Liver (tissue), 9 donors: ENCODE measurements around the gene NUP93. TPM values are rescaled to one million over a fixed set of nuclear protein-coding genes. Genes with fewer than 3 reads are reported as not detected.
A peak's percentile ranks its signal among the peaks of the same experiment; 100 is the strongest.

Experiments
- DNase-seq: peaks from one replicate; pipeline ENCODE4 v3.0.0-alpha.2; 2017; ENCODE audit warnings: low spot score
- H3K27ac ChIP-seq, 2 donors: one replicate each; pipeline ENCODE4 v1.7.0; 2013; ENCODE audit warnings: inconsistent platforms in 2 of 2, low read length in 2 of 2, control low read depth in 1 of 2, low read depth in 1 of 2, mild to moderate bottlenecking in 1 of 2
- H3K27me3 ChIP-seq, 4 donors: one replicate each; pipeline versions ENCODE4 v1.6.1 to v1.7.0; 2013; ENCODE audit warnings: low read length in 3 of 4, inconsistent platforms in 1 of 4, mild to moderate bottlenecking in 1 of 4, moderate library complexity in 1 of 4; ENCODE audit not compliant: control insufficient read depth in 4 of 4, insufficient read depth in 4 of 4
- H3K36me3 ChIP-seq, 4 donors: one replicate each; pipeline versions ENCODE4 v1.6.1 to v1.7.0; 2013; ENCODE audit warnings: low read length in 3 of 4, mild to moderate bottlenecking in 3 of 4, low read depth in 1 of 4, moderate library complexity in 1 of 4; ENCODE audit not compliant: control insufficient read depth in 4 of 4, insufficient read depth in 3 of 4
- H3K4me1 ChIP-seq, 4 donors: one replicate each; pipeline versions ENCODE4 v1.6.1 to v1.7.0; 2013; ENCODE audit warnings: low read length in 3 of 4, mild to moderate bottlenecking in 3 of 4, moderate library complexity in 1 of 4; ENCODE audit not compliant: control insufficient read depth in 4 of 4, insufficient read depth in 4 of 4
- H3K4me3 ChIP-seq, 3 donors: one replicate each; pipeline versions ENCODE4 v1.6.1 to v1.7.0; 2013; ENCODE audit warnings: low read length in 3 of 3, control low read depth in 1 of 3, low read depth in 1 of 3, mild to moderate bottlenecking in 1 of 3
- H3K9ac ChIP-seq, 2 donors: one replicate each; pipeline ENCODE4 v1.7.0; 2013; ENCODE audit warnings: low read length in 2 of 2, mild to moderate bottlenecking in 2 of 2, moderate library complexity in 2 of 2, control low read depth in 1 of 2, low read depth in 1 of 2
- H3K9me3 ChIP-seq, 4 donors: one replicate each; pipeline versions ENCODE4 v1.6.1 to v1.7.0; 2013; ENCODE audit warnings: low read length in 3 of 4; ENCODE audit not compliant: control insufficient read depth in 4 of 4
- EGR1 ChIP-seq, 2 donors: IDR thresholded peaks; 2 replicates each; pipeline ENCODE4 v1.6.1; 2016 to 2018; ENCODE audit warnings: antibody characterized with exemption in 2 of 2, low read depth in 2 of 2
- FOXA1 ChIP-seq: IDR thresholded peaks from 2 replicates; pipeline ENCODE4 v1.6.1; 2016; ENCODE audit warnings: antibody characterized with exemption
- FOXA2 ChIP-seq: IDR thresholded peaks from 2 replicates; pipeline ENCODE4 v1.6.1; 2016; ENCODE audit warnings: antibody characterized with exemption
- JUND ChIP-seq, 2 donors: IDR thresholded peaks; 2 replicates each; pipeline ENCODE4 v1.6.1; 2016; ENCODE audit warnings: antibody characterized with exemption in 2 of 2
- RAD21 ChIP-seq, 2 donors: IDR thresholded peaks; 2 replicates each; pipeline ENCODE4 v1.6.1; 2016; ENCODE audit warnings: antibody characterized with exemption in 2 of 2, mild to moderate bottlenecking in 2 of 2
- SP1 ChIP-seq: IDR thresholded peaks from 2 replicates; pipeline ENCODE4 v1.6.1; 2018; ENCODE audit warnings: antibody characterized with exemption, mild to moderate bottlenecking
- TAF1 ChIP-seq: conservative IDR thresholded peaks from 2 replicates; pipeline ENCODE4 v1.6.1; 2016; ENCODE audit warnings: antibody characterized with exemption, mild to moderate bottlenecking
- YY1 ChIP-seq: IDR thresholded peaks from 2 replicates; pipeline ENCODE4 v1.6.1; 2016; ENCODE audit warnings: antibody characterized with exemption, mild to moderate bottlenecking
- WGBS: extraction: QIAGEN DNeasy Blood & Tissue Kit; methylation state at CpG from one replicate; pipeline ENCODE4 v1.1.7; 2013; 5-methylcytosine and 5-hydroxymethylcytosine counted together
- polyA plus RNA-seq, 2 donors: library from polyadenylated mRNA; stranded (reverse) in 1 of 2; unstranded in 1 of 2; fragments of 200-250 nt in 1 of 2; fragments of >200 nt in 1 of 2; fragmentation: Nextera tagmentation in 1 of 2; extraction: Ambion mirVana in 1 of 2; gene quantifications; one replicate each; pipeline versions ENCODE4 v1.2.1 to v1.2.3, GENCODE V29; 2013 to 2015
- total RNA-seq, 2 donors: library from RNA; depleted of rRNA; stranded (reverse); fragments of >200 nt; gene quantifications; one replicate each; pipeline ENCODE4 v1.2.3, GENCODE V29; 2014
- TF ChIP-seq, protein P1 (sequence below): IDR thresholded peaks from 2 replicates; pipeline ENCODE4 v1.6.1; 2016; ENCODE audit warnings: antibody characterized with exemption
- TF ChIP-seq, protein P2 (sequence below): IDR thresholded peaks from 2 replicates; pipeline ENCODE4 v1.6.1; 2016; ENCODE audit warnings: antibody characterized with exemption
- TF ChIP-seq, protein P3 (sequence below): IDR thresholded peaks from 2 replicates; pipeline ENCODE4 v1.6.1; 2016; ENCODE audit warnings: antibody characterized with exemption, mild to moderate bottlenecking
- TF ChIP-seq, protein P4 (sequence below): fragments of 150-350 bp; IDR thresholded peaks from 2 replicates; pipeline ENCODE4 v1.5.1; 2017; ENCODE audit warnings: improper control_type of control experiment, low read depth, low read length; ENCODE audit not compliant: missing input control
- donor health status: healthy.
- donor health status: healthy.
- donor health status: healthy.
- donor health status: healthy.
- donor health status: healthy.

NUP93 gene
- total and polyA plus RNA-seq, 4 donors, result 8.2 to 31.8 (median 9.8) TPM

DNA sequence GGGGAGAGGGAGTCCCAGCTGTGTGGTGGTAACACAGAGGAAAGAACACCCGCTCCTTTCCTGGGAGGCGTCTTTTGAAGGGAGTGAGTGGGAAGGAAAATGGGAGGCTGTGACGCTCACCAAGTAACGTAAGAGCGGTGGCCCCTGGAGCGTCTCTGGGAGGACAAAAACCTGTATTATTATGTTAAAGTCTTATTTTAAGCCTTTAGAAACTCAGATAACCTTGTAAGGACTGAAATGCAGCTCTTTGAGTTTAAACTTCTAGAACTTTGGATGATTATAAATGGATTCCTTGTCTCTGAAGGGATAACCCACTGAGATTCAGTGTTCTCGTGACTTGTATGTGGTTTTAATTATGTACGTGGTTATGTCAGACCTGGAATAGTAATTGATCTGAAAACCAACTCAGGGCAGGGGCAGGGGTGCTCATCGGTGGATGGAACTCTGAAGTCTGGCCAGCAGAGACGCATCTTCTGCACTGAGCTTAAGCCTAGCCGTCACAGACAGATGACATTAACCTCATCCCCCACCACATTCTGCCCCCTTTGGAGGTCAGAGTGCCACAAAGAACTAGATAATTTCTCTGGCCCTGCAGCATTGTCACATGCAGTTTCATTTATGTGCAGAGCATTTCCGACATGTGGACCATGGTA, 93.3 kb downstream of the NUP93 start:
- DNase-seq, result no peak
- TF ChIP-seq SP1 (no peak), EGR1 (IDR thresholded peaks at IDR 0.05; ENCODE audit: low read depth in 2 of 2) (no peak), JUND (IDR thresholded peaks at IDR 0.05) (no peak), FOXA1 (no peak), YY1 (no peak), TAF1 (no peak)
- TF ChIP-seq, protein P1, sequence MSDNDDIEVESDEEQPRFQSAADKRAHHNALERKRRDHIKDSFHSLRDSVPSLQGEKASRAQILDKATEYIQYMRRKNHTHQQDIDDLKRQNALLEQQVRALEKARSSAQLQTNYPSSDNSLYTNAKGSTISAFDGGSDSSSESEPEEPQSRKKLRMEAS, result no peak
- TF ChIP-seq, protein P2, sequence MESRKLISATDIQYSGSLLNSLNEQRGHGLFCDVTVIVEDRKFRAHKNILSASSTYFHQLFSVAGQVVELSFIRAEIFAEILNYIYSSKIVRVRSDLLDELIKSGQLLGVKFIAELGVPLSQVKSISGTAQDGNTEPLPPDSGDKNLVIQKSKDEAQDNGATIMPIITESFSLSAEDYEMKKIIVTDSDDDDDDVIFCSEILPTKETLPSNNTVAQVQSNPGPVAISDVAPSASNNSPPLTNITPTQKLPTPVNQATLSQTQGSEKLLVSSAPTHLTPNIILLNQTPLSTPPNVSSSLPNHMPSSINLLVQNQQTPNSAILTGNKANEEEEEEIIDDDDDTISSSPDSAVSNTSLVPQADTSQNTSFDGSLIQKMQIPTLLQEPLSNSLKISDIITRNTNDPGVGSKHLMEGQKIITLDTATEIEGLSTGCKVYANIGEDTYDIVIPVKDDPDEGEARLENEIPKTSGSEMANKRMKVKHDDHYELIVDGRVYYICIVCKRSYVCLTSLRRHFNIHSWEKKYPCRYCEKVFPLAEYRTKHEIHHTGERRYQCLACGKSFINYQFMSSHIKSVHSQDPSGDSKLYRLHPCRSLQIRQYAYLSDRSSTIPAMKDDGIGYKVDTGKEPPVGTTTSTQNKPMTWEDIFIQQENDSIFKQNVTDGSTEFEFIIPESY, result no peak
- TF ChIP-seq, protein P3, sequence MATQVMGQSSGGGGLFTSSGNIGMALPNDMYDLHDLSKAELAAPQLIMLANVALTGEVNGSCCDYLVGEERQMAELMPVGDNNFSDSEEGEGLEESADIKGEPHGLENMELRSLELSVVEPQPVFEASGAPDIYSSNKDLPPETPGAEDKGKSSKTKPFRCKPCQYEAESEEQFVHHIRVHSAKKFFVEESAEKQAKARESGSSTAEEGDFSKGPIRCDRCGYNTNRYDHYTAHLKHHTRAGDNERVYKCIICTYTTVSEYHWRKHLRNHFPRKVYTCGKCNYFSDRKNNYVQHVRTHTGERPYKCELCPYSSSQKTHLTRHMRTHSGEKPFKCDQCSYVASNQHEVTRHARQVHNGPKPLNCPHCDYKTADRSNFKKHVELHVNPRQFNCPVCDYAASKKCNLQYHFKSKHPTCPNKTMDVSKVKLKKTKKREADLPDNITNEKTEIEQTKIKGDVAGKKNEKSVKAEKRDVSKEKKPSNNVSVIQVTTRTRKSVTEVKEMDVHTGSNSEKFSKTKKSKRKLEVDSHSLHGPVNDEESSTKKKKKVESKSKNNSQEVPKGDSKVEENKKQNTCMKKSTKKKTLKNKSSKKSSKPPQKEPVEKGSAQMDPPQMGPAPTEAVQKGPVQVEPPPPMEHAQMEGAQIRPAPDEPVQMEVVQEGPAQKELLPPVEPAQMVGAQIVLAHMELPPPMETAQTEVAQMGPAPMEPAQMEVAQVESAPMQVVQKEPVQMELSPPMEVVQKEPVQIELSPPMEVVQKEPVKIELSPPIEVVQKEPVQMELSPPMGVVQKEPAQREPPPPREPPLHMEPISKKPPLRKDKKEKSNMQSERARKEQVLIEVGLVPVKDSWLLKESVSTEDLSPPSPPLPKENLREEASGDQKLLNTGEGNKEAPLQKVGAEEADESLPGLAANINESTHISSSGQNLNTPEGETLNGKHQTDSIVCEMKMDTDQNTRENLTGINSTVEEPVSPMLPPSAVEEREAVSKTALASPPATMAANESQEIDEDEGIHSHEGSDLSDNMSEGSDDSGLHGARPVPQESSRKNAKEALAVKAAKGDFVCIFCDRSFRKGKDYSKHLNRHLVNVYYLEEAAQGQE, result no peak
- TF ChIP-seq, protein P4, sequence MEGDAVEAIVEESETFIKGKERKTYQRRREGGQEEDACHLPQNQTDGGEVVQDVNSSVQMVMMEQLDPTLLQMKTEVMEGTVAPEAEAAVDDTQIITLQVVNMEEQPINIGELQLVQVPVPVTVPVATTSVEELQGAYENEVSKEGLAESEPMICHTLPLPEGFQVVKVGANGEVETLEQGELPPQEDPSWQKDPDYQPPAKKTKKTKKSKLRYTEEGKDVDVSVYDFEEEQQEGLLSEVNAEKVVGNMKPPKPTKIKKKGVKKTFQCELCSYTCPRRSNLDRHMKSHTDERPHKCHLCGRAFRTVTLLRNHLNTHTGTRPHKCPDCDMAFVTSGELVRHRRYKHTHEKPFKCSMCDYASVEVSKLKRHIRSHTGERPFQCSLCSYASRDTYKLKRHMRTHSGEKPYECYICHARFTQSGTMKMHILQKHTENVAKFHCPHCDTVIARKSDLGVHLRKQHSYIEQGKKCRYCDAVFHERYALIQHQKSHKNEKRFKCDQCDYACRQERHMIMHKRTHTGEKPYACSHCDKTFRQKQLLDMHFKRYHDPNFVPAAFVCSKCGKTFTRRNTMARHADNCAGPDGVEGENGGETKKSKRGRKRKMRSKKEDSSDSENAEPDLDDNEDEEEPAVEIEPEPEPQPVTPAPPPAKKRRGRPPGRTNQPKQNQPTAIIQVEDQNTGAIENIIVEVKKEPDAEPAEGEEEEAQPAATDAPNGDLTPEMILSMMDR, result no peak
- H3K4me3 ChIP-seq, result no peak overlapping the region
- 94% methylated on average over 12 of the region's 12 CpGs for WGBS
- H3K4me1 ChIP-seq, result no peaks in the 10 kb centered on the region
- no peak overlapping the region for H3K9ac ChIP-seq
- H3K27ac ChIP-seq, result no peak overlapping the region
- H3K27me3 ChIP-seq, result no peaks in the 10 kb centered on the region
- H3K36me3 ChIP-seq, result peaks cover 2 to 6% (median 3%) of the 10 kb centered on the region in 4 donors
- H3K9me3 ChIP-seq, result no peaks in the 10 kb centered on the region

DNA sequence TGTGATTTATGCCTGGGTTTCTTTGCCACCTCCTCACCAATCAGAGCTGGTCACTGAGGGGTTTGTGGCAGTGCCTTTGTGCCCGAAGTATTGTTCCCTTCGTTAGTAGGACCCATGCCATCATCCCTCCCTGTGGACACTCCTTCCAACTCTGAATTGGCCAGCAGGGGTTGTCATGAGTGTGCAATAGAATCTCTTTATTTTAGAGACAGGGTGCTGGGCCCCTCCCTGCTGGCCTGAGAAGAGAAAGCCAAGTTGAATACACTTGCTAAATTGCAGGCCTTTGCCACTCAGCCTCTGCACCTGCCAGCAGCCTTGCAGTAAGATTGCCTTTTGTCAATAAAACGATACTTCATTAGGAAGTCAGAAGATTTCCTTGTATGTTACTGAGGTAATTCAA, 94.4 kb downstream of the NUP93 start:
- H3K4me1 ChIP-seq, result no peaks in the 10 kb centered on the region
- H3K4me3 ChIP-seq, result no peak overlapping the region
- no peaks in the 10 kb centered on the region for H3K9me3 ChIP-seq
- H3K27ac ChIP-seq, result no peak overlapping the region
- TF ChIP-seq RAD21 (IDR thresholded peaks at IDR 0.05) (peak in 1 of 2 donors; percentile 35), FOXA2 (no peak)
- no peak overlapping the region for H3K9ac ChIP-seq
- 76% methylated on average over 3 of the region's 3 CpGs for WGBS
- DNase-seq, result no peak
- H3K36me3 ChIP-seq, result peaks cover 2 to 7% (median 6%) of the 10 kb centered on the region in 4 donors
- no peaks in the 10 kb centered on the region for H3K27me3 ChIP-seq
